Sigmoid colon (tissue), 7 donors: Measurements from ENCODE around the gene RPL11. TPM values are rescaled to one million over a fixed set of nuclear protein-coding genes. Genes with fewer than 3 reads are reported as not detected.

Source experiments
- DNase-seq: peaks from one replicate; pipeline ENCODE4 v3.0.0-alpha.2; 2019
- H3K27ac ChIP-seq, 4 donors: fragments of 200-600 bp; sonication (generic); one replicate each; pipeline ENCODE4 v1.5.1; 2016 to 2019; ENCODE audit warnings: mild to moderate bottlenecking in 1 of 4
- H3K27me3 ChIP-seq, 3 donors: fragments of 200-600 bp; sonication (generic); one replicate each; pipeline ENCODE4 v1.5.1; 2019; ENCODE audit warnings: mild to moderate bottlenecking in 1 of 3
- H3K36me3 ChIP-seq, 4 donors: fragments of 200-600 bp; sonication (generic); one replicate each; pipeline ENCODE4 v1.5.1; 2016 to 2019
- H3K4me1 ChIP-seq, 4 donors: fragments of 200-600 bp; sonication (generic); one replicate each; pipeline ENCODE4 v1.5.1; 2017 to 2019
- H3K4me3 ChIP-seq, 4 donors: fragments of 200-600 bp; sonication (generic); one replicate each; pipeline ENCODE4 v1.5.1; 2017 to 2019; ENCODE audit warnings: mild to moderate bottlenecking in 2 of 4, moderate library complexity in 1 of 4
- H3K9me3 ChIP-seq, 4 donors: fragments of 200-600 bp in 3 of 4; sonication (generic) in 3 of 4; one replicate each; pipeline versions ENCODE4 v1.5.1 to v1.6.1; 2013 to 2019
- CTCF ChIP-seq, 4 experiments: fragments of 450-650 bp in 3 of 4; fragments of 200-600 bp in 1 of 4; IDR thresholded peaks; one replicate each; pipeline ENCODE4 v1.5.1; 2016 to 2019; ENCODE audit warnings: antibody characterized with exemption in 4 of 4, mild to moderate bottlenecking in 3 of 4, moderate library complexity in 2 of 4
- EP300 ChIP-seq, 4 donors: sonication (generic); formaldehyde crosslinking; IDR thresholded peaks; one replicate each; pipeline ENCODE4 v1.6.1; 2017; ENCODE audit warnings: antibody characterized with exemption in 4 of 4
- POLR2A ChIP-seq, 2 donors: fragments of 450-650 bp; IDR thresholded peaks; one replicate each; pipeline ENCODE4 v1.6.1; 2016; ENCODE audit warnings: antibody characterized with exemption in 2 of 2, mild to moderate bottlenecking in 2 of 2, moderate library complexity in 2 of 2
- POLR2AphosphoS5 ChIP-seq, 4 donors: sonication (generic); formaldehyde crosslinking; IDR thresholded peaks; one replicate each; pipeline ENCODE4 v1.6.1; 2017; ENCODE audit warnings: antibody characterized with exemption in 4 of 4
- WGBS, 2 donors: extraction: QIAGEN DNeasy Blood & Tissue Kit; methylation state at CpG; one replicate each; pipeline ENCODE4 v1.1.7; 2013; 5-methylcytosine and 5-hydroxymethylcytosine counted together
- intact Hi-C: fragments of 100-400 bp; cut with DNase I; formaldehyde crosslinking; loops from one replicate; pipeline ENCODE4 v1.15.1; 2023
- polyA plus RNA-seq, 3 donors: library from polyadenylated mRNA; stranded (reverse); fragments of 200-250 nt; gene quantifications; one replicate each; pipeline ENCODE4 v1.2.3, GENCODE V29; 2013
- total RNA-seq, 4 donors: library from RNA; depleted of rRNA; stranded (reverse); fragments of >200 nt; gene quantifications; one replicate each; pipeline ENCODE4 v1.1.0, GENCODE V29; 2016
- donor health status: healthy with polysubstance abuse.
- donor health status: Bipolar disorder and iron deficiency.
- donor health status: healthy.

RPL11 gene
- 1,000 to 10,000 TPM in 2 of 4 donors, 100 to 1,000 TPM in 2; 735 to 1,309 (median 1,008) TPM for total RNA-seq
- 1,000 to 10,000 TPM; 2,325 to 3,932 (median 2,641) TPM for polyA plus RNA-seq

GRCh38 chr1:23691499-23692307 lies at the start of gene RPL11:
Gene RPL11, plus strand, starts transcription at chr1:23691806. Its CDS starts 18 bp downstream, at chr1:23691824.
- Histone ChIP-seq H3K36me3 (peaks cover 26 to 43% (median 29%) of the 10 kb centered on the region in 4 donors), H3K4me3 (peak within 1 kb of the TSS; percentile 74 to 90 (median 76)), H3K27me3 (no peaks in the 10 kb centered on the region), H3K4me1 (peaks cover 0 to 49% (median 37%) of the 10 kb centered on the region in 4 donors), H3K9me3 (no peaks in the 10 kb centered on the region), H3K27ac (peak within 1 kb of the TSS; percentile 84 to 91 (median 86))
- no peak for TF ChIP-seq EP300 (IDR thresholded peaks at IDR 0.05)
- TF ChIP-seq POLR2AphosphoS5 (IDR thresholded peaks at IDR 0.05): peak; percentile 93 to 97 (median 96)
- peak; percentile 80 to 85 for TF ChIP-seq POLR2A (IDR thresholded peaks at IDR 0.05)
- peak; percentile 66 to 87 (median 80) for TF ChIP-seq CTCF (IDR thresholded peaks at IDR 0.05)
- intact Hi-C loops: loop anchor here (5.0 kb wide), 1 partner anchor 51 kb away; the partner anchor contains the start of gene ELOA
- DNase-seq: peak; percentile 97
- 0 to 1% methylated on average over 45 of the region's 45 CpGs for WGBS, 2 donors

GRCh38 chr1:23643736-23644554 lies 47.7 kb upstream of the RPL11 start:
- Histone ChIP-seq H3K4me3 (no peak overlapping the region), H3K4me1 (no peaks in the 10 kb centered on the region), H3K36me3 (no peaks in the 10 kb centered on the region), H3K27ac (no peak overlapping the region), H3K9me3 (no peaks in the 10 kb centered on the region), H3K27me3 (no peaks in the 10 kb centered on the region)
- 68 to 76% methylated on average over 7 of the region's 7 CpGs for WGBS, 2 donors
- TF ChIP-seq POLR2A (IDR thresholded peaks at IDR 0.05): no peak
- TF ChIP-seq CTCF (IDR thresholded peaks at IDR 0.05): no peak
- no peak for TF ChIP-seq POLR2AphosphoS5 (IDR thresholded peaks at IDR 0.05)
- TF ChIP-seq EP300 (IDR thresholded peaks at IDR 0.05): no peak
- no peak for DNase-seq
- intact Hi-C loops: no loop called here

GRCh38 chr1:23644555-23644866 lies 47.1 kb upstream of the RPL11 start:
- 87 to 91% methylated on average over 5 of the region's 5 CpGs for WGBS, 2 donors
- H3K27me3 ChIP-seq: no peaks in the 10 kb centered on the region
- H3K27ac ChIP-seq: no peak overlapping the region
- H3K4me3 ChIP-seq: no peak overlapping the region
- intact Hi-C loops: no loop called here
- H3K4me1 ChIP-seq: no peaks in the 10 kb centered on the region
- H3K9me3 ChIP-seq: no peaks in the 10 kb centered on the region
- TF ChIP-seq POLR2AphosphoS5 (IDR thresholded peaks at IDR 0.05): no peak
- no peak for TF ChIP-seq EP300 (IDR thresholded peaks at IDR 0.05)
- TF ChIP-seq CTCF (IDR thresholded peaks at IDR 0.05): no peak
- TF ChIP-seq POLR2A (IDR thresholded peaks at IDR 0.05): no peak
- H3K36me3 ChIP-seq: no peaks in the 10 kb centered on the region
- no peak for DNase-seq

- H3K27ac ChIP-seq: no peak overlapping the region
- no peaks in the 10 kb centered on the region for H3K27me3 ChIP-seq
- DNase-seq: no peak
- H3K9me3 ChIP-seq: no peaks in the 10 kb centered on the region
- no peaks in the 10 kb centered on the region for H3K4me1 ChIP-seq
- TF ChIP-seq POLR2AphosphoS5 (IDR thresholded peaks at IDR 0.05) (no peak), POLR2A (IDR thresholded peaks at IDR 0.05) (no peak), EP300 (IDR thresholded peaks at IDR 0.05) (no peak), CTCF (IDR thresholded peaks at IDR 0.05) (no peak)
- no peak overlapping the region for H3K4me3 ChIP-seq
- H3K36me3 ChIP-seq: no peaks in the 10 kb centered on the region
- 80 to 94% methylated on average over 3 of the region's 3 CpGs for whole genome bisulfite sequencing, 2 donors
- intact Hi-C loops: no loop called here
Observed at GRCh38 chr1:23645338-23645737, 46.3 kb upstream of the RPL11 start.
